WERI-Rb-1 (cell line): ENCODE results near the gene THRSP.
"Not testable (repeated sequence)": the region's sequence is repeated elsewhere in the genome, so short reads cannot be mapped to it uniquely, and the experiment has no call there.

Experiments
- DNase-seq: peaks from one replicate; pipeline ENCODE4 v3.0.0-alpha.2; 2020
- H3K27ac ChIP-seq: fragments of 250-450 bp; sonication (Bioruptor Pico); 2 replicates; pipeline ENCODE4 v1.5.1; 2020; ENCODE audit warnings: mild to moderate bottlenecking, moderate library complexity
- H3K27me3 ChIP-seq: fragments of 250-450 bp; sonication (Bioruptor Pico); 2 replicates; pipeline ENCODE4 v1.5.1; 2021; ENCODE audit warnings: mild to moderate bottlenecking, low read depth, moderate library complexity; ENCODE audit not compliant: insufficient read depth, severe bottlenecking
- H3K36me3 ChIP-seq: fragments of 250-450 bp; sonication (Bioruptor Pico); 2 replicates; pipeline ENCODE4 v1.5.1; 2020; ENCODE audit warnings: mild to moderate bottlenecking, moderate library complexity
- H3K4me3 ChIP-seq: 2 replicates; pipeline ENCODE4 v1.5.1; 2011; ENCODE audit warnings: low read depth, mild to moderate bottlenecking, control low read depth, low read length
- H3K9me3 ChIP-seq: fragments of 250-450 bp; sonication (Bioruptor Pico); 2 replicates; pipeline ENCODE4 v1.5.1; 2021; ENCODE audit warnings: mild to moderate bottlenecking, moderate library complexity; ENCODE audit not compliant: severe bottlenecking
- CTCF ChIP-seq: IDR thresholded peaks from 2 replicates; pipeline ENCODE4 v1.5.1; 2011; ENCODE audit warnings: low read depth, mild to moderate bottlenecking, control low read depth, inconsistent platforms, low read length

The THRSP gene

GRCh38 chr11:78076733-78077403 lies 13.2 kb downstream of the THRSP start:
- Histone ChIP-seq H3K27me3 (no peaks in the 10 kb centered on the region), H3K9me3 (no peaks in the 10 kb centered on the region), H3K27ac (peak overlapping the region; percentile 36), H3K4me3 (no peak overlapping the region), H3K36me3 (peaks cover 53% of the 10 kb centered on the region)
- no peak for TF ChIP-seq CTCF
- no peak for DNase-seq

DNA sequence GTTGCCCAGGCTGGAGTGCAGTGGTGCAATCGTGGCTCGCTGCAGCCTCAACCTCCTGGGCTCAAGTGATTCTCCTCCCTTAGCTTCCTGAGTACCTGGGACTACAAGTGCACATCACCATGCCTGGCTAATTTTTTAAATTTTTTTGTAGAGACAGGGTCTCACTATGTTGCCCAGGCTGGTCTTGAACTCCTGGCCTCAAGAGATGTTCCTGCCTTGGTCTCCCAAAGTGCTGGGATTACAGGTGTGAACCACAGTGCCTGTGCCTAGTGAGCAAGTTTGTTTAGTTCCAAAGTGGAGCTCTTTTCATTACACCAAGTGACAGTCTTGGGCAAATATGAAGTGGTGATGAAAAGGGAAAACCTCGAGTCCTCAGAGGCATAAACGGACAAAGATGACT lies 13.9 kb downstream of the THRSP start:
- H3K4me3 ChIP-seq, H3K9me3 ChIP-seq, H3K27ac ChIP-seq, H3K27me3 ChIP-seq, DNase-seq: not testable (repeated sequence)
- peaks cover 46% of the 10 kb centered on the region for H3K36me3 ChIP-seq

DNA sequence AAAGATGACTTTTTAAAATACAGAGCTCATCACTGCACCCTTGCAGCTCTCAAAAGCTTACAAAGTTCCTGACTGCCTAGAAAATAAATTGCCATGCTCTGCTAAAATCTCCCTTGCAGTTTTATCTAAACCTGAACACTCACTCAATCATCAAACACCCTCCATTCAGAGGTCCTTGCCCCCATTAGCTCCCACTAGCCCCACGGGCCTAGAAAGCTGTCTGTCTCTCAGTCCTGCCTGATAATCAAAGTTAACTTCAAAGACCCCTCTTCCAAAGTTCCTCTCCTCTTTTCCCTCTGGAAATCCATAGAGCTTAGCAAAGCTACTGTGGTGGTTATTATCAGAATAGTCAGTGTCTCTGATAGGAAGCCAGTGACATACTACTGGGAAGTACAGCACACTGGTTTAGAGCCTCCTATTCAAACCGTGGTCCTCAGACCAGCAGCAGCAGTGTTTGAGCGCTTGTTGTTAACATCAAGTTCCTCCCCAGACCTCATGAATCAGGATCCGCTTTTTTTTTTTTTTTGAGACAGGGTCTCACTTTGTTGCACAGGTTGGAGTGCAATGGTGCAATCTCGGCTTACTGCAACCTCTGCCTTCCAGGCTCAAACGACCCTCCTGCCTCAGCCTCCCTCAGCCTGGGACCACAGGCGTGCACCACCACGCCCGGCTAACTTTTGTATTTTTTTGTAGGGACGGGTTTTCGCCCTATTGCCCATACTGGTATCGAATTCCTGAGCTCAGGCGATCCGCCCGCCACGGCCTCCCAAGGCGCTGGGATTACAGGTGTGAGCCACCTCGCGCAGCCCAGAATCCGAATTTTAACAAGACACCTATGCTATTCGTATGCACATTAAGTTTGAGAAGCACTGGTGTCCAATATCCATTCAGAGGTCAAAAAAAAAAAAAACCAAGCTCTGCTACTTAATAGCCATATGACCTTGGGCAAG lies 14.8 kb downstream of the THRSP start:
- Histone ChIP-seq H3K27ac (peak overlapping the region; percentile 90; the same call in 1 of the 2 replicates), H3K36me3 (peaks cover 38% of the 10 kb centered on the region), H3K4me3 (peak overlapping the region; percentile 66), H3K27me3 (no peaks in the 10 kb centered on the region), H3K9me3 (no peaks in the 10 kb centered on the region)
- no peak for TF ChIP-seq CTCF
- DNase-seq: no peak

DNA sequence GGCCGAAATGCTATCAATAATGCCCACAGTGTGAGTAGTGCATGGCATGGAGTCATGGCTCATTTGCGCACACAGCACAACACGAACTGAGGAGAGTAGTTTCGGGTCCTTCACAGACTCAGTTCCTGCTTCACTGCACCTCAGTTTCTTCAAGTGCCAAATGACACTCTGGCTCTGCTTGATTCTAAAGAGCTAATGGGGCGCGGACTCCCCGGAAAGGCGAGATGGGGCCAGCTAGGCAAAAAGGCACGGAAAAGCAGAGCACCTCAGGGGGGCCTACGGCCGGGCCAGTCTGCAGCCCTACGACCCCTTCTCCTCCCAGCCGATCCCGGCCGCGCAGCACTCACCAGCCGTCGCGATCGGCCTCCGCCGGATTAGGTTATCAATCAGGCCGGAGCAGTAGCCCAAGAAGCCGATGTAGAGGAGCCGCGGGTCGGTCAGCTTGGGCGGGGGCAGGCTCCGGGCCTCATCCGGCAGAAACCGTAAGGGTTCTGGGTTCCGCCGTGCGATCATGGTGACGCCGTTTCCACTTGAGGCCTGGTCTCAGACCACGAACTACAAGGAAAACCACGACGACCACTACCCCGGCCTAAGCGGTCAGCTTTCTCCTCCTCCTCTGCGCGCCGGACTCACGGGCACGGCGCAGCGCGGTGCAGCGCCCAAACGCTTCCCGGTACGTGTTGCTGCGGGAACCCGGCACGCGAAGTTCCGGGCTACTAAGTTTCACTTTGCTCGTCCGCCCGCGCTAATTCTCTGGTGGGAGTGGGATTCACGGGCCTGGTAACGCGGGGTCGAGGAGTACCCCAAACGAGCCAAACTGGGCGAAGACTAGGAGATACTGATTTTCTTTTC lies 15.8 kb downstream of the THRSP start, which contains the start of gene NDUFC2:
TSS of gene NDUFC2 (minus strand) at position 631 of the 852 bp plus-strand sequence. CDS start at position 513, 118 bp downstream.
- peaks cover 38% of the 10 kb centered on the region for H3K36me3 ChIP-seq
- peak; percentile 75 for DNase-seq
- H3K9me3 ChIP-seq: no peaks in the 10 kb centered on the region
- peak within 1 kb of the TSS; percentile 90 for H3K27ac ChIP-seq
- H3K4me3 ChIP-seq: peak within 1 kb of the TSS; percentile 66
- no peak for TF ChIP-seq CTCF
- H3K27me3 ChIP-seq: no peaks in the 10 kb centered on the region

GRCh38 chr11:78080084-78080817 lies 16.6 kb downstream of the THRSP start:
- no peak for DNase-seq
- Histone ChIP-seq H3K4me3 (peak overlapping the region; percentile 66), H3K36me3 (peaks cover 31% of the 10 kb centered on the region), H3K27me3 (no peaks in the 10 kb centered on the region), H3K9me3 (no peaks in the 10 kb centered on the region), H3K27ac (peak overlapping the region; percentile 90)
- TF ChIP-seq CTCF: no peak
